GM21737 (cell line): Measurements from ENCODE around the gene SYT10.
"Not testable (repeated sequence)": the region's sequence is repeated elsewhere in the genome, so short reads cannot be mapped to it uniquely, and the experiment has no call there.

Experiments
- ATAC-seq: cut with Tn5 transposase; IDR thresholded peaks from one replicate; pipeline ENCODE4 v1.9.1; 2021; ENCODE audit warnings: mild to moderate bottlenecking, moderate library complexity; ENCODE audit not compliant: unreplicated experiment

The SYT10 gene, protein sequence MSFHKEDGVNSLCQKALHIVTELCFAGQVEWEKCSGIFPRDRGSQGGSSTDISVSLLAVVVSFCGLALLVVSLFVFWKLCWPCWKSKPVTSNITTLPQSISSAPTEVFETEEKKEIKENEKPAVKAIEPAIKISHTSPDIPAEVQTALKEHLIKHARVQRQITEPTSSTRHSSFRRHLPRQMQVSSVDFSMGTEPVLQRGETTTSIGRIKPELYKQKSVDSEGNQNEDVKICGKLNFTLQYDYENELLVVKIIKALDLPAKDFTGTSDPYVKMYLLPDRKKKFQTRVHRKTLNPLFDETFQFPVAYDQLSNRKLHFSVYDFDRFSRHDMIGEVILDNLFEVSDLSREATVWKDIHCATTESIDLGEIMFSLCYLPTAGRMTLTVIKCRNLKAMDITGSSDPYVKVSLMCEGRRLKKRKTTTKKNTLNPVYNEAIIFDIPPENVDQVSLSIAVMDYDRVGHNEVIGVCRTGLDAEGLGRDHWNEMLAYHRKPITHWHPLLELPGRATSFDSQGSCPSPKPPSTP

DNA sequence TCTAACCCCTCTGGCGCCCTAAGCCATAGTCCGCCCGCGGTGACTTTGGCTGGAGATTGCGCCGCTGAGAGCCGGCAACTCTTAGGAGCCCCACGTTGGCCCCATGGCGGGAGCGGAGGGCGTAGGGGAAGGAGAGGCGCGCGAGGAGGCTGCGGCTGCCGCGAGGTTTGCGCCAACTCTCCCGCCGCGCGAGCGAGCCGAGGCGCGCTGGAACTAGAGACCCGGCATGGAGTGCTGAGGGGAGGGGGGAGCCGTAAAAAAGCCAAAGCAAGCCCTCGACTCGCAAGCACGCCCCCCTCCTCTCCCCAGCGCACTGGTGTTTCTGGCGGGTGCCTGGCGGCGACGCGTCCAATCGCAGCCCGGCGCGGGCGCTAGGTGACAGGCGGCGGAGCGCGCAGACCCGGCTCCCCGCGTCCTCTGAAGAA lies at the start of gene SYT10:
Gene SYT10 (minus strand): TSS at position 233 of the 425 bp plus-strand sequence. CDS start 297 bp downstream, outside the sequence.
- ATAC-seq: no peak

DNA sequence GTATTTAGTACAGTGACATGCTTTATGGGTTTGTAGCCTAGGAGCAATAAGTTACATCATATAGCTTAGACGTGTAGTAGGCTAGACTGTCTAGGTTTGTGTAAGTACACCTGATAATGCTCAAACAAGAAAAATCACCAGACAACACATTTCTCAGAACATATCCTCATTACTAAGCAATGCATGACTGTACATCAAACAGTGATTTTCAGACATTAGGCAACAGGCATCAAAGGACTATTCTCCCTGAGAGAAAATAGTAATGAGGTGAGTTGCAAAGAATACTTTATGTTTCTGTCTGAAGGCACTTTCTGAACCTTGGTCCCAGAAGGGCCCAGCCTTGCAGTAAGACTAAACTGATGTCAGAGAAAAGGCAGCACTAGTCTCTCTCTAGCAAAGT lies 48.4 kb upstream of the SYT10 start:
- no peak for ATAC-seq

DNA sequence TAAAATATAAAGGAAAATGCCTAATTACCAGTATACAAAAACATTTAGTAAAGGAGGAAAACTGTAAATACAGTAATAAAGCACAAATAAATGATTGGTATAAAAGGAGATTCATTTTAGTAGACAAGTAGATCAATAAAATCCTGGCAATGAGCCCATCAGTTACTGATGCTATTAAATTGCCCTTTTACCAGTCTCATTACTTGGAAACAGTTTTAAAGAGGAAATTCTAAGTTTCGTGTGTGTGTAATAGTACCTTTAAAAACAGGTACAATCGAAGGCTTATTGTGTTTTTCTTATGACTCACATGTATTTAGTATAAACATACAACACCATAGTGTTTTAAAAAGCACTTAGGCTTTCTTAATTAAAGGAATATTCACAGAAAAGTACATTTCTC lies 46.4 kb upstream of the SYT10 start:
- no peak for ATAC-seq

DNA sequence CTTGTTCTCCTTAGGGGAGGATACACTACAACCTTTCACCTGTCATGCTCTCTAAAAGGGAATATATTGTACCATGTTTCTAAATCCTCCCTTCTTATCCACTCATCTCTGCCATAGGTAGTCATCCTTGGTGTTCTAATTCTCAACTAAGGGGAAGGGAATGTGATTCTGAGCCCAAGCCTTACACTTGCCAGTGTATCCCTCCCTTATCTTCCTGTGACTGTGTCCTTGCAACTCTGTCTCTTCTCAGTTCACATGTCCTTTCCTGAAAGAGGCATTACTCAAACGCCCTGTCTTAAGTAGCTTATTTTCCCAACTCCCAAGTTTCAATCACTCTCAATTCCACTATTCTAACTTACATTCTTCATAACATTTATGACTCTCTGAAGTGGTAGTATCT lies 44.5 kb upstream of the SYT10 start:
- no peak for ATAC-seq

DNA sequence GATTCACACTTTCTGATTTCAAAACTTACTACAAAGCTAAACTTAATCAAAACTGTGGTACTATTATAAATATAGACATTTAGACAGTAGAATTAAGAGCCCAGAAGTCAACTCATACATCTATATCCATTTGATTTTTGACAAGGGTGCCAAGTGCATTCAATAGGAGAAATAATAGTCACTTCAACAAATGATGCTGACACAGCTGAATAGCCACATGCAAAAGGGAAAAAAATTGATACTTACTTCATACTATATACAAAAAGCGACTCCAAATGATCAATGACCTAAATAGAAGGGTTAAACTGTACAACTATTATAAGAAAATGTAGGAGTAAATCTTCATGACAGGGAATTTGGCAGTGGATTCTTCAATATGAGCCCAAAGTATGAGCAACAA lies 40.7 kb upstream of the SYT10 start:
- ATAC-seq: no peak

DNA sequence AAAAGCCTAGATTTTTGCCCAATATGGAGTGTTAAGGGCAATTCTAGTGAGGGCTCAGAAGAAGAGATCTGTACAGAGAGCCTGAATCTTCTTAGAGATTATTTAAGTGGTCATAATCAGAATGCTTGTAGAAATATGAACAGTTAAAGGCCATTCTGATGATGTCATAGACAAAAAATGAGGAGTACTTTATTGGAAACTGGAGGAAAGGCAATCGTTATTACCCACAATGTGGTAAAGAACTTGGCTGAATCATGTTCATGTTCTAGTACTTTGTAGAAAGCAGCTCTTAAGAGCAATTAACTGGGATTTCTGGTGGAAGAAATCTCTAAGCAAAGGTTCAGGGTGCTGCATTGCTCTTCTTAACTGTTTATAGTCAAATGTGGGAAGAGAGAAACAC lies 36.4 kb upstream of the SYT10 start:
- ATAC-seq: no peak

DNA sequence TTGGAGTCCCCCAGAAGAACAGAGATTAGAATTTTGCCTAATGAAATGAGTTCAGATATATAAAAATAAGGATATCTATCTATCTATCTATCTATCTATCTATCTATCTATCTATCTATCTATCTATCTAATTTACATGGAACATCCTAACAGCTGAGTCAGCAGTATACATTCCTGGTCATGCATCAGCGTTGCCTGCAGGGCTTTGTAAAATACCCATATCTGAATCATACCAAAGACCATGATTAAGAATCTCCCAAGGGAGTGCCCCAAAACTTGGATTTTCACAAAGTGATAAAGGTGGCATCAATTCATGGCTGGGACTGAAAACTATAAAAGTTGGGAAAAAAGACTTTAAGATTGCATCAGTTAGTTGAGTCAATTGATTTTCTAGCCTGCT lies 32.7 kb upstream of the SYT10 start:
- ATAC-seq: no peak

DNA sequence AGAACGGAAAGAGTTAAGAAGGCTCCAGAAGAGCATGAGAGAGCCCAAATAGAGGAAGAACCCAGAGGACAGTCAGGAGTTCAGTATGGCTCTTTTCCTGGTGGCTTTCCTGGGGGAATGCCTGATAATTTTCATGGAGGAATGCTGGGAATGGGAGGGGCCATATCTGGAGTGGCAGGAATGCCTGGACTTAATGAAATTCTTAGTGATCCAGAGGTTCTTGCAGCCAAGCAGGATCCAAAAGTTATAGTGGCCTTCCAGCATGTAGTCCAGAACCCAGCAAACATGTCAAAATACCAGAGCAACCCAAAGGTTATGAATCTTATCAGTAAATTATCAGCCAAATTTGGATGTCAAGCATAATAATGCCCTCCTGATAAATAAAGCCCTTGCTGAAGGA lies 15.5 kb upstream of the SYT10 start:
- ATAC-seq: no peak

DNA sequence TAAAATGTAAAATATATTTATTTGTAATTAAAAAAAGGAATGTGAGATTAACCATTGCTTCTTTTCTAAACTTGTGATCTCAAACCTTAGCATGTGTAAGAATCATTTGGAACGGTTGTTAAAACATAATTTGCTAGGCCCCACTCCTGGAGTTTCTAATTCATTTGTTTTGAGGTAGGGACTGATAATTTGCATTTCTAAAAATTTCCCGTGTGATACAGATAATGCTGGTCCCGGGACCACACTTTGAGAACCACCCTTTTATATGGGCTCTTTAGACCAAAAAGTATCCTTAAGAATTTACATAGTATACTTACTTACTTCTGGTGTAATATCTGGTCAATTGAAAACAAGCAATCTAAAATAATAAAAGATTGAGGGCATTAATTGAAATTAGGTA lies 10.9 kb upstream of the SYT10 start:
- ATAC-seq: no peak

DNA sequence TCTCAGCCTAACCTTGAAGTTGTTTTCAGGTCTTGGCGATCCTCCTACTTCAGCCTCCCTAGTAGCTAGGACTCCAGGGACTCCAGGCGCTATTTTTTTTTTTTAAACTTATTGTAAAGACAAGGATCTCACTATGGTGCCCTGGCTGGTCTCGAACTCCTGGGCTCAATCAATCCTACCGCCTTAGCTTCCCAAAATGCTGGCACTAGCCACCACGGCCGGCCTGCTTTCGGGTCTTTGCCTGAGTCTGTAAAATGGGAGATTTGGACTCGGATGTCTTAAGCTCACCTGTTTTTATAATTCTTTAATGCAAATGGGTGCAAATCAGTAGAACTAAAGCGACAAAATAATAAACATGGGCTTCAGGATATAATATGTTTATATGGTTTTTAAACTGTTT lies 858 bp upstream of the SYT10 start:
- ATAC-seq: no peak

DNA sequence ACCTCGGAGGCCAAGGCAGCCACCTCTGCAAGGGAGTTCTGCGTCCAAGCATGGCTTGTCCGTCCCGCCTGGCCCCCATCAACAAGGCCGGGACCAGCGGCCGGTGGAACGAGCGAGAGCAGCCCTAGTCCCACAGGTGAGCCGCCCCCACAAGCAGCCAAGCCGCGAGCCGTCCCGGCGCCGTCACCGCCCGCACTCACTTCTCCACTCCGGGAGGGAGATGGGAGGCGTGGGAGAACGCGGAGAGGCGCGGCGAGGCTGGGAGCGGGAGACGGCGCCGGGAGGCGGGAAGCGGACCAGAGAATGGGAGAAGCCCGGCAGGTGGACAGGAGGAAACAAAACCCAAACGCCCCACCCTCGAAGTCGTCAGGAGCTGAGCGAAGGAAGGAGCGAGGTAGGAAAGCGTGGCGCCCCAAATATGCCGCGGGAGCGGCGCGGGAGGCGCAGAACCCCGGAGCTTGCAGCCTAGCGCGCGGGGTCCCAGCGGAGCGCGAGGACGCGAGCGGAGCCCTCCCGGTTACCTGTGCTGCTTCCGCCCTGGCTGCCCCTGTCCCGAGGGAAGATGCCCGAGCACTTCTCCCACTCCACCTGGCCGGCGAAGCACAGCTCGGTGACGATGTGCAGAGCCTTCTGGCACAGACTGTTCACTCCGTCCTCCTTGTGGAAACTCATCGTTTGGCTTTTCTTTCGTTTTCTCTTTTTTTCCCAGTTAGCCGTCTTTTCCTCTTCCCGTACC lies 600 bp downstream of the SYT10 start:
- ATAC-seq: no peak

DNA sequence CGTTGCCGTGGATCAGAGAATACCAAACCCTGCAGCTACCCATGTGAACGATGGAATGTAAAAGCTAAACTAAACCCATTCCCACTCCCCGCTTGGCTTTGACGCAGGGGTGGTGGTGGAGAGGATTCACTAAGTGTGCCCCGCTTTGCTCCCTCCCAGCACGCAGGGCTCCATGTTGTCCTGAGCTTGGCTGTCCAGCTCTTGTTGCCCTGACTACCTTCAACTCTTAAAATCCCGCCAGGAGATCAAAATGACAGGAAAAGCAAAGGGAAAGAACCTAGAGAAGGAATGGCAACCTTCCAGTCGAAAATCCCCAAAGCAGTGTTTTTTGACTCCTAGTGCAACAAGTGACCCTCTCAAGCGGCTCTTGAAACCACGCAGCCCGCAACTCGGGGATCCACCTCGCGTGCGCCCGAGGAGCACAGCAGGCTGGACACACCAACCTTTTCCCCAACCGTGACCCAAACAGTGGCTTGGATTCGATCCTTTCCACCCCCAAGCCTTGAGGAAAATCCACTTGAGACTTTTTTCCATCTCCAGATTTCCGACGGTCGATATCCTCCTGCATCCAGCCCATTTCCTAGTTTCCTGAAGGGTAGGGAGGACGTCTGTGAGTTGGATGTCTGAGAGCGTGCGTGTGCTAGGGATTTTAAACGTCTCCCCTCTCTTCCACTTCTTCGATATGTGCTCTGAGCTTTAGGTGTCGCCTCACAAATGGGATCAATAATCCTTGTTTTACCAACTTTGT lies 1.4 kb downstream of the SYT10 start:
- no peak for ATAC-seq

DNA sequence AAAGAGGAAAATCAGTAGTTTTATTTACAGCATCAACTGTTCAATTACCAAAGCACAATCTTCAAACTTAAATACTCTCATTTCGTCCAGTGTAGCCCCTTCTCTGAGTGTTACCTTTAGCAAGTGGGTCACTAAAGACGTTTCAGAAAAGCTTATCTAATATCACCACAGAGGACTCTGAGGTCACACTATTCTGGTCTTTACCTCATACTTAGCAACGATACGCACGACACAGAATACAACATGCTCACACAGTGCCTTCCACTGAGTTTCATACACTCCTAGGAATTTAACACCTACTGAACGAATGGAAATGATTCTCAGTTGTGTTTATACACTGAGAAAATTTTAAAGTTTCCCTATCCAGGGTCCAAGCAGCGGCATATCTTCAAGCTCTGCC lies 2.0 kb downstream of the SYT10 start:
- no peak for ATAC-seq

DNA sequence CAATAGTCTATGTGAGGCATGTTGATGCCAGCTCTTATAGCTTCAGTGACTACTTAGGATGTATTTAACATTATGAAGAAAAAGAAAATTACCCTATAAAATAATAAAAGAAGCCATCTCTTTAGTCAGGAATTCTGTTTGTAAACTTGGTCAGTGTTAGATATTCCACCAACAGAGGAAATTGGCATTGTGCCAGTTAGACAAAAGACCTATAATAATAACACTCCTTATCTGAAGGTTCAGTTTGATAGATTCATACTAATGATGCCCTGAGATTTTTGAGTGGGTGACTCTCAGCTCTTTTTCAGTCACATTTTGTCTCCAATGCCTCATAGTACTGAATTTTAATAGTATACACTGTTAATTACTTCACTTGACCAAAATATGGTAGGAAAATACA lies 6.6 kb downstream of the SYT10 start:
- no peak for ATAC-seq

DNA sequence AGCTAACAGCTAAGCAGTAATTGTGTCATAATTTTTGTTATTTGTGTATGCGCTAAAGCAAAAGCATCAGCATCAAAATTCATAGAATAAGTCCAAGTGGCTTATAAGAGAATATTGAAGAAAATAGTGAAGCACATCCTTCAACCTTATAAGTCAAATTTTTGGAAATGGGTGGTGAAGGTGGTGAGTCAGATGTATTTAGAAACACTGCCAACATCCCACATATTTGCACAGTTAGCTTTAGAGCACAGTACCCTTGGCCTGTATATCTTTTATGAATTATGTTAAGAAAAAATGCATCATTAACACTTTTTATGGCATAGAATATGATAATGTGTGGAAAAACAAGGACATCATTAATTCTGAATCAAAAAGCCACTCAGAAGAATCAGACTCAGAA lies 8.0 kb downstream of the SYT10 start:
- ATAC-seq: no peak

DNA sequence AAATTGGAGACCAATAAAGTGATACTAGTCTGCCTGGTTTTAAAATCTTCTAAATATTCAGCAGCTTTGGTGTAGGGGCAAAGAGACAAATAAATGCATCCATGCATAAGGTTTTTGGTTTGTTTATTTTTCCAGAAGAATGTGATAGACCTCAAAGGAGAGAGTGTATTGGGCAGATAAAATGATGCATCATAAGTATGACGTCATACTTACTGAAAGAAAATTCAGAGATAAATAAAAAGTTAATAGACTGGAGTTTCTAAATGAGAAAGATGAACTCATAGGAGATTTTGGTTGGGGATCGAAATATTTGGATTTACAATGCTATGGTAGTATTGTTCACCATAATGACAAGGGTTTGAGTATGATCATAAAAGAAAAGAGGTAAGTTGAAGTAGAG lies 10.2 kb downstream of the SYT10 start:
- no peak for ATAC-seq

DNA sequence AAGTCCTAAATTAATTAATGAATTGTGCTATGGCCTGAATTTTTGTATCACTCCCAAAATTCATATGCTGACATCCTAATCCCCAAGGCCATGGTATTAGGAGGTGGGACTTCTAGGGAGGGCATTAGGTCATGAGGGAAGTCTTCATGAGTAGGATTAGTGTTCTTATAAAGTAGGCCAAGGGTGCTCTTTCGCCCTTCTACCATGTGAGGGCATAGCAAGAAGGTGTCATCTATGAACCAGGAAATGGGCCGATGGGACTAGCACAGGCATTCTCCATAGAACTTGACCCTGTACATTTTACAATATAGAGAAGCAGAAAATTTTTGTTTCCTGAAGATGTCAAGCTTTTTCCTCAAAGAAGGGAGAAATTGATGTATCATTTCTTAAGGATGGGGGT lies 12.5 kb downstream of the SYT10 start:
- peak; percentile 68 for ATAC-seq

DNA sequence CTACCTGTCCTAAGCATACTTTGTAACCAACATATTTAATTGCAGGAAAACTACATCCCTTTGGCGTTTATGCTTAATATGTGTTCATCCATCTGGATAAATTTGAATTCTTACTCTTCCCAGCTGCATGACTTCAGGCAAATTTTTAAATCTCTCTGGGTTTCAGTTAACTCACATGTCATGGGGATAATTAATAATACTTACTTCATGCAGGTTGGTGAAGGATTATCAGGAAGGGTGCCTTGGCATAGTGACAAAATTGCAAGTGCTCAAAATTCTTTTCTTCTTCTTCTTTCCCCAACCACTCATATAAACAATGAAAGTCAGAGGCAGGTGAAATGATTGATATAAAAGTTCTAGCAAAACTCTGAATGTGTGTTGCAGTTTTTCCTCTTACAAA lies 15.9 kb downstream of the SYT10 start:
- no peak for ATAC-seq

DNA sequence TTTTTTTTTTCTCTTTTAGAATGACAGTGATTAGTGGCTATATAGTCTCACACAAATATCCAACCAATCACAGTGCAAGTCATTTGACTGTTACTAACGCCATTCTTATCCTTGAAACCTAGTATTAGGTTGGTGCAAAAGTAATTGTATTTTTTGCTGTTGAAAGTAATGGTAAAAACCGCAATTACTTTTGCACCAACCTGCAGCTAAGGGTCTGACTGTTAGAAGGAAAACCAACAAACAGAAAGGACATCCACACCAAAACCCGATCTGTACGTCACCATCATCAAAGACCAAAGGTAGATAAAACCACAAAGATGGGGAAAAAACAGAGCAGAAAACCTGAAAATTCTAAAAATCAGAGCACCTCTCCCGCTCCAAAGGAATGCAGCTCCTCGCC lies 27.2 kb downstream of the SYT10 start:
- ATAC-seq: not testable (repeated sequence)

DNA sequence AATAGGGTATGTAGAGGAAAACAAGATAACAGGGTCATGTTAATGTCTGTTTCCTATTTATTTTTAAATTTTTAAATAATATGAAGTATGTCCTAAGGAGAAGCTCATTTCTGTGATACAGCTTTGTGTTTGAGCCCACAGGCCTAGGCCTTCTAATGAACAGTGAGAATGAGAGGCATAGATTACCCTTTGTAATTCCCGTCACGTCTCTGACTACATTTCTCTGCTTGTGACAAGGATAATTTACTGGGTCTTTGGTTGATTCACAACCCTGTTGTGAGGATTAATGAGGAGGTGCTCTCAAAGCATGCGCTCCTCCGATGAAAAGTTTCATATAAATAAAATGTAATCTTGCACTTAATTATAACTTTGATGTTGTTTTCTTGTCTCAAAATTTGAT lies 56.1 kb downstream of the SYT10 start:
- ATAC-seq: no peak

DNA sequence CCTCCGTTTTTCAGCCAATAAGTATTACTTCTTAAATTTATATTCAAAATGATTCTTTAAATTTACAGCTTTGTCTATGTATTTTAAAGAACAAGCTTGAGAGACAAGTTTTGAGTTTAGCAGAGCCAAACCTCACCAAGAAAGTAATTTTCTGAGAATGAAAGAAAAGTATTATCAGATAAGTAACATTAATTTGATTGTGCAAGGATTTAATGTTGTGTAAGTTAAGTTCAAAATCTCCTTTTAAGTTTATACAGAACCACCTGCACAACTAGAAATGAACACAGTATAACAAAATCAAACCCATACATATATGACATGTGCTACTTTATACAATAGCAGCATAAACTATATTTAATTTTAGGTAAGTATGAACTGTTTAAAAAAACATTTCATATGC lies 63.5 kb downstream of the SYT10 start:
- ATAC-seq: no peak
